SK-N-MC (cell line): Measurements from ENCODE around the gene EPS15.
"Not testable (repeated sequence)": the region's sequence is repeated elsewhere in the genome, so short reads cannot be mapped to it uniquely, and the experiment has no call there.

ENCODE experiments used
- DNase-seq: peaks from one replicate; pipeline ENCODE4 v3.0.0-alpha.2; 2011; ENCODE audit warnings: low read depth, low spot score
- H3K27ac ChIP-seq: fragments of 200-600 bp; sonication (generic); 2 replicates; pipeline ENCODE4 v1.5.1; 2016; ENCODE audit warnings: mixed run types
- H3K36me3 ChIP-seq: fragments of 200-600 bp; sonication (generic); 2 replicates; pipeline ENCODE4 v1.6.1; 2017; ENCODE audit warnings: antibody characterized with exemption, low read length, mixed read lengths; ENCODE audit not compliant: insufficient read depth
- H3K4me3 ChIP-seq: fragments of 200-600 bp; sonication (generic); 2 replicates; pipeline ENCODE4 v1.5.1; 2016
- H3K9ac ChIP-seq: fragments of 200-600 bp; sonication (generic); 2 replicates; pipeline ENCODE4 v1.8.0; 2017; ENCODE audit warnings: mixed run types, mixed read lengths; ENCODE audit not compliant: insufficient read length
- H3K9me3 ChIP-seq: fragments of 200-600 bp; sonication (generic); 2 replicates; pipeline ENCODE4 v1.6.1; 2017; ENCODE audit warnings: low read depth, mild to moderate bottlenecking, antibody characterized with exemption, low read length, moderate library complexity, mixed read lengths
- EZH2 ChIP-seq: fragments of 200-600 bp; sonication (generic); IDR thresholded peaks from one replicate; pipeline ENCODE4 v1.6.1; 2017; ENCODE audit warnings: antibody characterized with exemption
- FOXP2 ChIP-seq: optimal IDR thresholded peaks from 2 replicates; pipeline ENCODE3; 2011; ENCODE audit warnings: mild to moderate bottlenecking, moderate library complexity; ENCODE audit not compliant: insufficient read depth; ENCODE audit errors: extremely low read length, control extremely low read depth
- POLR2AphosphoS5 ChIP-seq: IDR thresholded peaks from 2 replicates; pipeline ENCODE4 v1.6.1; 2012; ENCODE audit warnings: mild to moderate bottlenecking, low read depth, low read length, borderline replicate concordance

EPS15 gene

GRCh38 chr1:51472359-51472758, 46.7 kb downstream of the EPS15 start:
- no peak overlapping the region for H3K4me3 ChIP-seq
- no peak for DNase-seq
- H3K9ac ChIP-seq = no peak overlapping the region
- peak overlapping the region; percentile 62; the same call in 1 of the 2 replicates for H3K27ac ChIP-seq
- no peaks in the 10 kb centered on the region; the same call in 1 of the 2 replicates for H3K36me3 ChIP-seq
- no peak for TF ChIP-seq FOXP2
- no peak for TF ChIP-seq POLR2AphosphoS5
- TF ChIP-seq EZH2 = no peak
- H3K9me3 ChIP-seq = no peaks in the 10 kb centered on the region

- no peak for DNase-seq
- Histone ChIP-seq H3K36me3 (peaks cover 7% of the 10 kb centered on the region; the same call in 1 of the 2 replicates), H3K4me3 (no peak overlapping the region), H3K9me3 (no peaks in the 10 kb centered on the region), H3K27ac (peak overlapping the region; percentile 35; the same call in 1 of the 2 replicates), H3K9ac (no peak overlapping the region)
- TF ChIP-seq EZH2 (no peak), FOXP2 (no peak), POLR2AphosphoS5 (no peak)
These were observed 49.5 kb downstream of the EPS15 start for GRCh38 chr1:51469518-51469917.

- Histone ChIP-seq H3K4me3 (no peak overlapping the region), H3K36me3 (peaks cover 7% of the 10 kb centered on the region), H3K9ac (no peak overlapping the region), H3K27ac (no peak overlapping the region; the same call in 1 of the 2 replicates), H3K9me3 (no peaks in the 10 kb centered on the region)
- DNase-seq = no peak
- TF ChIP-seq POLR2AphosphoS5 (no peak), FOXP2 (no peak), EZH2 (no peak)
These were observed 54.2 kb downstream of the EPS15 start for GRCh38 chr1:51464828-51465227.

- DNase-seq = no peak
- Histone ChIP-seq H3K27ac (peak overlapping the region; percentile 81), H3K9me3 (no peaks in the 10 kb centered on the region), H3K9ac (no peak overlapping the region), H3K4me3 (no peak overlapping the region), H3K36me3 (peaks cover 7% of the 10 kb centered on the region)
- TF ChIP-seq POLR2AphosphoS5 = no peak
- TF ChIP-seq FOXP2 = no peak
- TF ChIP-seq EZH2 = no peak
These were observed 55.5 kb downstream of the EPS15 start for GRCh38 chr1:51463561-51463960.

- not testable (repeated sequence) for H3K36me3 ChIP-seq, H3K27ac ChIP-seq, H3K9ac ChIP-seq, H3K9me3 ChIP-seq, H3K4me3 ChIP-seq, DNase-seq
These were observed 56.8 kb downstream of the EPS15 start for GRCh38 chr1:51462289-51462688.

GRCh38 chr1:51454554-51454953, 64.5 kb downstream of the EPS15 start:
- Histone ChIP-seq H3K27ac (no peak overlapping the region), H3K4me3 (no peak overlapping the region), H3K9ac (no peak overlapping the region), H3K9me3 (no peaks in the 10 kb centered on the region), H3K36me3 (no peaks in the 10 kb centered on the region; the same call in 1 of the 2 replicates)
- DNase-seq = no peak
- TF ChIP-seq EZH2 = no peak
- TF ChIP-seq POLR2AphosphoS5 = no peak
- no peak for TF ChIP-seq FOXP2

GRCh38 chr1:51453010-51453409, 66.1 kb downstream of the EPS15 start:
- DNase-seq = no peak
- TF ChIP-seq EZH2 = no peak
- TF ChIP-seq FOXP2 = no peak
- no peak for TF ChIP-seq POLR2AphosphoS5

GRCh38 chr1:51448844-51449454, 70.1 kb downstream of the EPS15 start:
- H3K4me3 ChIP-seq, DNase-seq, H3K36me3 ChIP-seq, H3K27ac ChIP-seq, H3K9me3 ChIP-seq, H3K9ac ChIP-seq: not testable (repeated sequence)

More at GRCh38 chr1:51453010-51453409, 66.1 kb downstream of the EPS15 start:
- Histone ChIP-seq H3K36me3 (no peaks in the 10 kb centered on the region), H3K9ac (no peak overlapping the region), H3K9me3 (no peaks in the 10 kb centered on the region), H3K27ac (no peak overlapping the region), H3K4me3 (no peak overlapping the region)

GRCh38 chr1:51445351-51446090, 73.5 kb downstream of the EPS15 start:
- Histone ChIP-seq H3K36me3 (no peaks in the 10 kb centered on the region), H3K9ac (peak overlapping the region; percentile 46), H3K9me3 (no peaks in the 10 kb centered on the region), H3K27ac (peak overlapping the region; percentile 91), H3K4me3 (peak overlapping the region; percentile 64)
- TF ChIP-seq EZH2 (no peak), POLR2AphosphoS5 (peak; percentile 21; the same call in 1 of the 2 replicates), FOXP2 (peak; percentile 32)
- peak; percentile 66 for DNase-seq
